Gastroesophageal sphincter (tissue), 4 donors: ENCODE measurements around the gene GTF2H2. TPM values are rescaled to one million over a fixed set of nuclear protein-coding genes. Genes with fewer than 3 reads are reported as not detected.
"Not testable (repeated sequence)": the region's sequence is repeated elsewhere in the genome, so short reads cannot be mapped to it uniquely, and the experiment has no call there.

Experiments
- ATAC-seq: fragments of 150-250 bp; one replicate; pipeline ENCODE4 v1.9.1; 2016; ENCODE audit warnings: mild to moderate bottlenecking, moderate library complexity
- H3K27ac ChIP-seq, 4 donors: fragments of 200-600 bp; sonication (generic) in 3 of 4; 1 replicate in 3 of 4; 2 replicates in 1 of 4; pipeline ENCODE4 v1.5.1; 2016 to 2019
- H3K27me3 ChIP-seq: fragments of 200-600 bp; sonication (generic); one replicate; pipeline ENCODE4 v1.5.1; 2019
- H3K36me3 ChIP-seq, 2 donors: fragments of 200-600 bp; sonication (generic); one replicate each; pipeline ENCODE4 v1.5.1; 2019; ENCODE audit warnings: control low read depth in 1 of 2
- H3K4me1 ChIP-seq, 3 donors: fragments of 200-600 bp; sonication (generic); 1 replicate in 2 of 3; 2 replicates in 1 of 3; pipeline ENCODE4 v1.5.1; 2016 to 2019; ENCODE audit warnings: control low read depth in 2 of 3
- H3K4me3 ChIP-seq, 2 donors: fragments of 200-600 bp; sonication (generic); one replicate each; pipeline ENCODE4 v1.5.1; 2019; ENCODE audit warnings: mild to moderate bottlenecking in 1 of 2, moderate library complexity in 1 of 2
- H3K9me3 ChIP-seq, 3 donors: fragments of 200-600 bp; sonication (generic); one replicate each; pipeline ENCODE4 v1.5.1; 2017 to 2019; ENCODE audit warnings: control low read depth in 2 of 3
- EP300 ChIP-seq: sonication (generic); formaldehyde crosslinking; IDR thresholded peaks from one replicate; pipeline ENCODE4 v1.6.1; 2017; ENCODE audit warnings: antibody characterized with exemption, mild to moderate bottlenecking
- POLR2A ChIP-seq, 2 donors: fragments of 450-650 bp; IDR thresholded peaks; one replicate each; pipeline ENCODE4 v1.6.1; 2017; ENCODE audit warnings: antibody characterized with exemption in 2 of 2, mild to moderate bottlenecking in 2 of 2, moderate library complexity in 1 of 2
- POLR2AphosphoS5 ChIP-seq: sonication (generic); formaldehyde crosslinking; IDR thresholded peaks from one replicate; pipeline ENCODE4 v1.6.1; 2017; ENCODE audit warnings: antibody characterized with exemption
- WGBS, 2 donors: methylation state at CpG; one replicate each; pipeline ENCODE4 v1.1.5; 2018; ENCODE audit warnings: low coverage in 1 of 2; 5-methylcytosine and 5-hydroxymethylcytosine counted together
- total RNA-seq, 4 donors: library from RNA; depleted of rRNA; stranded (reverse); fragments of >200 nt; gene quantifications; one replicate each; pipeline ENCODE4 v1.1.0, GENCODE V29; 2016
- TF ChIP-seq, protein P1 (sequence below), 4 experiments: fragments of 200-600 bp in 2 of 4; fragments of 450-650 bp in 2 of 4; sonication (generic) in 1 of 4; IDR thresholded peaks; one replicate each; pipeline ENCODE4 v1.5.1; 2017 to 2019; ENCODE audit warnings: antibody characterized with exemption in 4 of 4, mild to moderate bottlenecking in 2 of 4, moderate library complexity in 2 of 4

Gene GTF2H2
- total RNA-seq, 4 donors from 2014 or later, result 6.3 to 39.2 (median 12.3) TPM

DNA sequence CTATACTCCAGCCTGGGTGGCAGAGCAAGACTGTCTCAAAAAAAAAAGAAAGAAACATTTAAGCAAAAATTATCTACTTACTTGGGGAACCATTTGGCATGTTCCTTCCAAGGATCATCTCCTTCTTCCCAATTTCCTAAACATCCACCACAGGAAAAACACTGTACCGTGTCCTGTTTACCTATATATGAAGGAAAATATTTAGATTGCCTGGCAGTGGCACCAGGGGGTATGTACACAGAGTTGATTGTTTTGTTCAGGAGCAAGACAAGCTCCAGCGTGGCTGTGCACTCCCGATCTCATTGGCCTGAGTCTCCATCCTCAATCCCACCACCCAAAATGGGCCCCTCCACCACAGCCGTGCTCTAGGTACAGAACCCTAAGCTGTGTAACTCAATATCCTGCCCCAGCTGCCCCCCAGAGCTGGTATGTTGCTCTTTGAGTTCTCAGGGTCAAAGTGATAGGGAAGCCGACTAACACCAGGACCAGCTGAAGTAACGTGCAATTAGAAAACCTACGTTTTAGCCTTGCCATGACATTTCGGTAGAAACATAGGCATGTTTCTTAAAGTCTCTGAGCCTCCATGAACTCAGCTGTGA is 56.2 kb downstream of the GTF2H2 start:
- Histone ChIP-seq H3K4me3 (no peak overlapping the region), H3K27ac (no peak overlapping the region), H3K36me3 (no peaks in the 10 kb centered on the region), H3K9me3 (no peaks in the 10 kb centered on the region), H3K4me1 (no peaks in the 10 kb centered on the region), H3K27me3 (no peaks in the 10 kb centered on the region)
- no peak for ATAC-seq
- no peak for TF ChIP-seq POLR2A (IDR thresholded peaks at IDR 0.05)
- no peak for TF ChIP-seq POLR2AphosphoS5
- TF ChIP-seq EP300, result no peak
- TF ChIP-seq, protein P1, sequence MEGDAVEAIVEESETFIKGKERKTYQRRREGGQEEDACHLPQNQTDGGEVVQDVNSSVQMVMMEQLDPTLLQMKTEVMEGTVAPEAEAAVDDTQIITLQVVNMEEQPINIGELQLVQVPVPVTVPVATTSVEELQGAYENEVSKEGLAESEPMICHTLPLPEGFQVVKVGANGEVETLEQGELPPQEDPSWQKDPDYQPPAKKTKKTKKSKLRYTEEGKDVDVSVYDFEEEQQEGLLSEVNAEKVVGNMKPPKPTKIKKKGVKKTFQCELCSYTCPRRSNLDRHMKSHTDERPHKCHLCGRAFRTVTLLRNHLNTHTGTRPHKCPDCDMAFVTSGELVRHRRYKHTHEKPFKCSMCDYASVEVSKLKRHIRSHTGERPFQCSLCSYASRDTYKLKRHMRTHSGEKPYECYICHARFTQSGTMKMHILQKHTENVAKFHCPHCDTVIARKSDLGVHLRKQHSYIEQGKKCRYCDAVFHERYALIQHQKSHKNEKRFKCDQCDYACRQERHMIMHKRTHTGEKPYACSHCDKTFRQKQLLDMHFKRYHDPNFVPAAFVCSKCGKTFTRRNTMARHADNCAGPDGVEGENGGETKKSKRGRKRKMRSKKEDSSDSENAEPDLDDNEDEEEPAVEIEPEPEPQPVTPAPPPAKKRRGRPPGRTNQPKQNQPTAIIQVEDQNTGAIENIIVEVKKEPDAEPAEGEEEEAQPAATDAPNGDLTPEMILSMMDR (IDR thresholded peaks at IDR 0.05), result no peak
- WGBS, 2 donors, result 72 to 76% methylated on average over 5 to 7 of the region's 8 CpGs

DNA sequence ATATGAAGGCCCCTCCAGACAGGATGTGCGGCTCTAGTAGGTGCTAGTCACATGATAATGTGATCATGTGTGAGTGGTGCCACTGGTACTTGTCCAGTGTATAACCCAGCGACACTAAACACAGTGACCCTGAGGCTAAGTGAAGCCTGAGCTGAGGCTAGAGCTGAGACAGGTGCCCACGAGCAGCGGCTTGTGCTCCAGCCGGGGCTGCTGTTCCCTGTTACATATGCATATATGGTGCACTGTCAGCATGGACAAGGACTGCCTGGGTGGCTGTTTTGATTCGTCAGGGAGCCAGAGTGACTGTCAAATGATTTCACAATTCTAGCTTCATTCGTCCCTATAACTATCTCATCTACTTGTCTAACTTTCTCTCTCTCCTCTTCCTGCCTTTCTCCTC is 60.5 kb downstream of the GTF2H2 start:
- not testable (repeated sequence) for H3K27ac ChIP-seq, H3K4me1 ChIP-seq, H3K9me3 ChIP-seq, H3K4me3 ChIP-seq, H3K27me3 ChIP-seq, H3K36me3 ChIP-seq, ATAC-seq
- WGBS, 2 donors, result 28% methylated on average over 2 of the region's 7 CpGs; no CpG with 5 or more reads in 1 of the 2 donors

Other genes with a start within 250 kb of the GTF2H2 start
- 10 to 100 TPM in 2 of 4 donors, 1 to 10 TPM in 2; 2.7 to 21.5 (median 10.2) TPM for gene SERF1A, start 167.0 kb downstream of the GTF2H2 start, total RNA-seq
- 10 to 100 TPM; 21.8 to 47.2 (median 30.6) TPM for gene SMN1, start 142.6 kb downstream of the GTF2H2 start, total RNA-seq
- gene NAIP, start 42.3 kb downstream of the GTF2H2 start, total RNA-seq, result 10 to 100 TPM in 3 of 4 donors, 1 to 10 TPM in 1; 5.0 to 25.7 (median 14.2) TPM